Erythroblast (primary cell): ENCODE measurements around the gene PEX7.
"Not testable (repeated sequence)": the region's sequence is repeated elsewhere in the genome, so short reads cannot be mapped to it uniquely, and the experiment has no call there.

Experiments
- DNase-seq, 2 experiments: peaks; one replicate each; lab custom pipeline; 2025; lab: John Stamatoyannopoulos, UW
- GATA1 ChIP-seq: IDR thresholded peaks from 2 replicates; pipeline ENCODE4 v1.6.1; 2011; ENCODE audit warnings: low read depth, mild to moderate bottlenecking, control low read depth, low read length, moderate library complexity
- POLR2A ChIP-seq: IDR thresholded peaks from 2 replicates; pipeline ENCODE4 v1.6.1; 2011; ENCODE audit warnings: mild to moderate bottlenecking, low read length

PEX7 gene

DNA sequence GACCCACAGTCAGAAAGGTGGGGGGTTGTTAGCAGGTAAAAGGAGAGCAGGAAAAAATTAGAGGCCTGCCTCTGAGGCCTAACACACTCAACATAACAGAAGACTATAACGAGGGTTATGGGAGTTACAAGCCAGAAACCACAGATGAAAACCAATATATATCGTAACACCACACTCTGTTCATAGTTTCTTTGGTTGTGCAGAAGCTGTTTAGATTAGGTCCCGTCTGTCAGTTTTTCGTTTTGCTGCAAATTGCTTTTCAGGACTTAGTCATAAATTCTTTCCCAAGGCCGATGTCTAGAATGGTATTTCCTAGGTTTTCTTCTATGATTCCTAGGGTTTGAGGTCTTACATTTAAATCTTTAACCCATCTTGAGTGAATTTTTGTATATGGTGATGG lies 26.4 kb upstream of the PEX7 start:
- DNase-seq = no peak
- TF ChIP-seq GATA1 = no peak
- TF ChIP-seq POLR2A = no peak

- TF ChIP-seq POLR2A = no peak
- no peak for DNase-seq
Observed at GRCh38 chr6:136798044-136798443, 24.3 kb upstream of the PEX7 start.

DNA sequence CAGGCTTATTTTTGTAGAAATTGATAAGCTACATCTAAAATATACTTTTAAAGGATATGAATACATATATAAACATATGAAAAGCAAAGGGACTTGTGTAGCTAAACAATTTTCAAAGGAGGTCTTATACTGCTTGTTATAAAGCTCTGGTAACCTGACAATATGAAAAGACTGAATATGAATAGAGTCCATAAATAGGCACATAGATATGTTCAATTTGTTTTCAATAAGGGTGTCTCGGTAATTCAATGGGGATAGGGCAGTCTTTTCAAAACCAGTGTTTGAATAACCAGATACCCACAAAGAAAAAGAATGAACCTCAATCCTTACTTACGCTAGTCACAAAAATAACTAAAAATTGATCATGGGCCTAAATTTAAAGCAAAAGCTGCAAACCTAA lies 20.8 kb upstream of the PEX7 start:
- TF ChIP-seq GATA1 = no peak
- no peak for TF ChIP-seq POLR2A
- no peak for DNase-seq

GRCh38 chr6:136803608-136804007 lies 18.8 kb upstream of the PEX7 start:
- no peak for DNase-seq
- no peak for TF ChIP-seq POLR2A
- TF ChIP-seq GATA1 = no peak

DNA sequence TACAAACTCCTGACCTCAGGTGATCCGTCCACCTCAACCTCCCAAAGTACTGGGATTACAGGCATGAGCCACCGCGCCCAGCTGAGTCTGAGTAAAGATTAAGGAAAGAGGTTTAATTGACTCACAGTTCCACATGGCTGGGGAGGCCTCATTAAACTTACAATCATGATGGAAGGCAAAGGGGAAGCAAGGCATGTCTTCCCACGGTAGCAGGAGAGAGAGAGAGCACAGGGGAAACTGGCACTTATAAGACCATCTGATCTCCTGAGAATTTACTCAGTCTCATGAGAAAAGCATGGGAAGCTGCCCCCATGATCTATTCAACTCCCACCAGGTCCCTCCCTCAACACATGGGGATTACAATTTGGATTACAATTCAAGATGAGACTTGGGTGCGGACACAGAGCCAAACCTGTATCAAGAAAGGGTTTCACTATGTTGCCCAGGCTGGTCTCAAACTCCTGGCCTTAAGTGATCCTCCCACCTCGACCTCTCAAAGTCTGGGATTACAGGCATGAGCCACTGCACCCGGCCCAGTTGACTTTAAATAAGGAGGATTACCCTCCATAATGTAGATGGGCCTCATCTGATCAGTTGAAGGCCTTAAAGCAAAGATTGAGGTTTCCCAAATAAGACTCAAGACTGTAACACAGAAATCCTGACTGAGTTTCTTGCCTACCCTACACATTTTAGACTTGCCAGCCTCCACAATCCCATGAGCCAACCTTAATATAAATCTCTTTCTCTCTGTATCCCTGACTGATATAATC lies 13.1 kb upstream of the PEX7 start:
- TF ChIP-seq POLR2A (no peak), GATA1 (no peak)
- DNase-seq = no peak

DNA sequence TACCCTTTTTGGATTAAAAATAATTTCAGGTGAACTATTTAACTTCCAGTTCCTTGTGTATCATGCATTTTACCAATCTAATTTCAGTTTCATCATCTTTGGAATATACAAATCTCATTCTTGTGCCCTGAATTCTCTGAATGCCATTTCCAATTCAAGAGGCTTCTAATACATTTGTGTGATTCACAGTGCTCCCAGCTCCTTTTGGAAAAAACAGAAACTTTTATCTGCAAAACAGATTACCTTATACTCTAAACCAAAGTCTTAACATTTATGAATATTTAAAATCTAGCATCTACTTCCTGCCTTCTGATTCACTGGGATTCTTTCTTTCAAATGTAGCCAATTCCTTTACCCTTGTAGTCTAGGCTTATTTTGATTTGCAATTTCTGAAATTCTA lies 11.1 kb upstream of the PEX7 start:
- TF ChIP-seq GATA1 (no peak), POLR2A (no peak)

GRCh38 chr6:136812174-136812573 lies 10.2 kb upstream of the PEX7 start:
- DNase-seq = no peak
- no peak for TF ChIP-seq GATA1
- TF ChIP-seq POLR2A = no peak

More for the DNA sequence above, 11.1 kb upstream of the PEX7 start:
- no peak for DNase-seq

DNA sequence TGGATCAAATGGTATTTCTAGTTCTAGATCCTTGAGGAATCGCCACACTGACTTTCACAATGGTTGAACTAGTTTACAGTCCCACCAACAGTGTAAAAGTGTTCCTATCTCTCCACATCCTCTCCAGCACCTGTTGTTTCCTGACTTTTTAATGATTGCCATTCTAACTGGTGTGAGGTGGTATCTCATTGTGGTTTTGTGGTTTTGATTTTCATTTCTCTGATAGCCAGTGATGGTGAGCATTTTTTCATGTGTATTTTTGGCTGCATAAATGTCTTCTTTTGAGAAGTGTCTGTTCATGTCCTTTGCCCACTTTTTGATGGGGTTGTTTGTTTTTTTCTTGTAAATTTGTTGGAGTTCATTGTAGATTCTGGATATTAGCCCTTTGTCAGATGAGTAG lies 6.8 kb upstream of the PEX7 start:
- DNase-seq = not testable (repeated sequence)

DNA sequence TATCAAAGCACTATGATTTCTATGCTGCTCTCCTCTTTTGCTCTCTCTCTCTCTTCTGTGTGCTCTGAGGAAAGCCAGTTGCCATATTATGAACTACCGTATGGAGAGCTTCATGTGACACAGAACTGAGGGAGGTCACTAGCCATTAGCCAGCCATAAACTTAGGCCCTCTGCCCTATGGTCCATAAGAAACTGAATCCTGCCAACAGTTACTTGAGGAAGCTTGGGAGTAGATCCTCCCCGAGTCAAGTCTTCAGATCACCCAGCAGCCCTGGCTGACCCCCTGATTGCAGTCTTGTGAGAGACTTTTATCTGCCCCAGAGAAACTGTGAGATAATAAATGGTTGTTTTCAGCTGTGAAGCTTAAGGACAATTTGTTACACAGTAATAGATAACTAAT lies 5.7 kb upstream of the PEX7 start:
- peak in 1 of 2 experiments; percentile 25 for DNase-seq
- TF ChIP-seq GATA1 = no peak
- TF ChIP-seq POLR2A = no peak

DNA sequence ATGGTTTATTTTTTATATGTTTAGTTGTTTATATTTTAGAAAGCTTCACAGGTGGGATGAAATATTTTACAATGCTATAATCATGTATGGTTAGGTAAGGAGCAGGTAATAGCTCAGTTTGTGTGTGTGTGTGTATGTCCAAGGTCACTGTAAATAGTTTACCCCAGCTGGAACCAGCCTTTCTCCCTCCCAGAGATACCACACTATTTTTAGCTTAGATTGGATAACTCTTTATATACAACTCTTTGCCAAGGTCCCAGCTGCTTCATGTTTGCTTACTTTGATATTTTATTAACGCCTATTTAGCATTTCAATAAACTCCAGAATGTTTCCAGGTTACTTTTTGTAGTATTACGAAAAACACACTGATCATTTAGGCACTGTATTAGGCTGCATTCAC lies 1.8 kb upstream of the PEX7 start:
- DNase-seq = no peak
- TF ChIP-seq POLR2A (no peak), GATA1 (no peak)

GRCh38 chr6:136822046-136822375 lies 381 bp upstream of the PEX7 start:
- no peak for DNase-seq
- TF ChIP-seq POLR2A = no peak
- no peak for TF ChIP-seq GATA1

DNA sequence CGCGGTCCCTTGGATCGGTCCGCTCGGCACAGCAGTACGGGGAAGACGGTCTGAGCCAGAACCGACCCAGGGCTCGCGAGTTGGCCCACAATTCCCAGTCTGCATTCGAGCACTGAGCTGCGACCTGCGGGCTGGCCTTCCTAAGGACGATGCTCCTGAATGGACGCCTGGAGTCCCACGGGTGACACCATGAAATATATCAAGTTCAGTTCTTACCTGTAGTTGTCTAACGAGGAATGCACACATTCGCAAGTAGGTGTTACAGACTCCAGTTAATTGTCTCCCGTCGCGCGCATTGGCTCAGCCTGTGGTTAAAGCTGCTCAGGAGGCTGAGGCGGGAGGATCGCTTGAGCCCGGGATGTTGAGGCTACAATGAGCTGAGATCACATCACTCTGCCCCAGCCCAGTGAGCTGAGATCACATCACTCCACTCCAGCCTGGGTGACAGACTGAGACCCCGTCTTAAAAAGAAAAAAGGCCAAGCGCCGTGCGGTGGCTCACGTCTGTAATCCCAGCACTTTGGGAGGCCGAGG lies 802 bp downstream of the PEX7 start:
- DNase-seq = no peak
- TF ChIP-seq POLR2A (no peak), GATA1 (no peak)

GRCh38 chr6:136826216-136826615 lies 3.8 kb downstream of the PEX7 start:
- TF ChIP-seq POLR2A (no peak), GATA1 (no peak)
- no peak for DNase-seq

DNA sequence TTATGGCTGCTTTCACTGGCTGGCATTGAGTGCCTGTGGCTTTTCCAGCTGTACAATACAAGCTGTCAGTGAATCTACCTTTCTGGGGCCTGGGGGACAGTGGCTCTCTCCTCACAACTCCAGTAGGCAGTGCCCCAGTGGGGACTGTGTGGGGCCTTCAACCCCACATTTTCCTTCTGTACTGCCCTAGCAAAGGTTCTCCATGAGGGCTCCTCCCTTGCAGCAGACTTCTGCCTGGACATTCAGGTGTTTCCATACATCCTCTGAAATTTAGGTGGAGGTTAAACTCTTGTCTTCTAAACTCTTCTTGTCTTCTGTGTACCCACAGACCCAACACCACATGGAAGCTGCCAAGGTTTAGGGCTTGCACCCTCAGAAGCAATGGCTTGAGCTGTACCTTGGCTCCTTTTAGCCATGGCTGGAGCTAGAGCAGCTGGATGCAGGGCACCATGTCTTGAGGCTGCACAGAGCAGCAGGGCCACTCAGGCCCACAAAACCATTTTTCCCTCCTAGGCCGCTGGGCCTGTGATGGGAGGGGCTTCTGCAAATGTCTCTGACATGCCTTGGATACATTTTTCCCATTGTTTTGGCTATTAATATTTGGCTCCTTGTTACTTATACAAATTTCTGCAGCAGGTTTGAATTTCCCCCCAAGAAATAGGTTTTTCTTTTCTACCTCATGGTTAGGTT lies 9.6 kb downstream of the PEX7 start:
- DNase-seq = peak; percentile 10 to 11
- TF ChIP-seq GATA1 (no peak), POLR2A (no peak)

DNA sequence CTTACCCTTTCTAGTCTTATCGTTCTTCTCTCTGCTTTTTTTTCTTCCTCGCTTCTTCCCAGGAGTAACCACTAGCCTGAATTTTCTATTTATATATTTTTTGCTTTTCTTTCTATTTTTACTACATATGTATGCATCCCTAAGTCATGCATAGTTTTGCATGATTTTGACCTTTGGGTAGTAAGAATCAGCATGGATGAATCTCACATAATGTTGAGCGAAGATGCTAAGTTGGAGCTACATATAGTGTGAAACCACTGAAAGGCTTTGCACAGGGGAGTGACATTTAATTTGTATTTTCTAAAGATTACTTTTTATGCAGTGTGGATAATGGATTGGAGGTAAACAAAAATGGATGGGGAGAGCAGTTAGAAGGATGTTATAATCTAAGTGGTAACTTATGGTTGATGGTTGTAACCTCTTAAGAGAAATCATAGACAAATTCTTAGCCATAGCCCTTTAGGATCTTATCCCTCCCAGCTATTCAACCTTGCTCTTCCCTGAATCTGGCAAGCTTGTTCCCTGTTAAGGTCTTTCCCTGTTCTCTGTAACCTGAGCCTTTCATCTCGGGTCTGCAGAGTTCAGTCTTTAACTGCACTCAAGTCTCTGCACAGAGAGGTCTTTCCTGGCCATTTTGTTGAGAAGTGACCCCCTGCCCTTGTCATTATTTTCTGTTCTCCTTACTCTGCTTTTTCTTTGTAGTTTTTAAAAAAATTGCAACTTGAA lies 18.0 kb downstream of the PEX7 start:
- DNase-seq = no peak
- no peak for TF ChIP-seq GATA1
